D341Med (cell line): ENCODE results near the gene COBL.

Experiments
- DNase-seq: peaks from one replicate; pipeline ENCODE4 v3.0.0; 2012; ENCODE audit warnings: low spot score

COBL gene

DNA sequence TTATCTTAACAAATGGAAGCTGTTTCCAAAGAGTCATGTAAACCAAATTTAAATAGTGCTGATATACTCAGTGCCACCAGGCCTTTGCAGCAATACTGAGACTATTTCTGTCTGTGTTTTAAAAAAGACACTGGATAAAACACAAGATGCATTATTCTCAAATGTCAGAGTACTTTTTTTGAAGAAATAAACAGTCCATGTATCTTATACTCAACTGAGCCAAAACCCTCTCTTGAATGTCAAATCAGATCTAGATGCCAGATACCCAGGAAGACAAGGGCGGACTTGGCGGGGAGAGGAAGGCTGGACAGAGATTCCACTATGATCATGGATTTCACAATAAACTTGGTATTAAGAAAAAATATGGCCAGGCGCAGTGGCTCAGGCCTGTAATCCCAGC lies 127.6 kb downstream of the COBL start:
- no peak for DNase-seq

DNA sequence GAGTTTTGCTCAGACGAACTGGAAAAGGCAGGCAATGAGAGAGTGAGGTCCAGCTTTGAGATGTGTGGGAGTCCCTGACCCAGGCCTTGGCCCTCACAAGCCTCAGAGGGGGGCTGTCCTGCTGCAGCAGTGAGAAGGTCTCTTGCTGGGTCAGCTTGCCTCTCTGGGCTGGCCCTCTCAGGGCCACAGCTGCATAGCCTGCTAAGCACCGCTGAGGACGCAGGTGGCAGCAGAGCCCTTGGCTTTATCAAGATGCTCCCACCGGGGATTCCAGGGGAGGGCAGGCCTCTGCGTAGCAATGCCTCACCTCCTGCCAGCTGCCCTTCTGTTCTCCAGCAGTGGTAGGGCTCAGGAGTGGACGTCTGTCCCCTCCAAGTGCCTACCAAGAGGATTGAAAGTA lies 128.7 kb downstream of the COBL start:
- peak; percentile 69 for DNase-seq

DNA sequence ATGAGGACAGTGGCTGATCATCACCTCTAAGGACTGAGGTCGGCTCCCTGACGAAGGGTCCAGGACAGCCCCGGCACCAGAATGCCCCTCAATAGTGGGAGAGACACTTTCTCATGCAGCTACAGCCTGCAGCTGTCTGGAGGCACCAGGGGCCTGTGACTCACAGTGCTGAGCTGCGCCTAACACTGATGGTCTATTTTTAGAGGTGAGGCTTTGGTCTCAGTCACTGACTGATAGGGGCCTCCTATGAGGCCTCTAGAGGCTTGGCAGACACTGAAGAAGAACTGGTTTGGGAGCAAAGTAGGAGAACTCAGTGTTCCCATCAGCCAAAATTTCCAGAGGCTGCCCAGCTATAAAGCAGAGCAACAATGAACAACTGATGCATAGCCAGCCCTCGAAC lies 130.1 kb downstream of the COBL start:
- no peak for DNase-seq

DNA sequence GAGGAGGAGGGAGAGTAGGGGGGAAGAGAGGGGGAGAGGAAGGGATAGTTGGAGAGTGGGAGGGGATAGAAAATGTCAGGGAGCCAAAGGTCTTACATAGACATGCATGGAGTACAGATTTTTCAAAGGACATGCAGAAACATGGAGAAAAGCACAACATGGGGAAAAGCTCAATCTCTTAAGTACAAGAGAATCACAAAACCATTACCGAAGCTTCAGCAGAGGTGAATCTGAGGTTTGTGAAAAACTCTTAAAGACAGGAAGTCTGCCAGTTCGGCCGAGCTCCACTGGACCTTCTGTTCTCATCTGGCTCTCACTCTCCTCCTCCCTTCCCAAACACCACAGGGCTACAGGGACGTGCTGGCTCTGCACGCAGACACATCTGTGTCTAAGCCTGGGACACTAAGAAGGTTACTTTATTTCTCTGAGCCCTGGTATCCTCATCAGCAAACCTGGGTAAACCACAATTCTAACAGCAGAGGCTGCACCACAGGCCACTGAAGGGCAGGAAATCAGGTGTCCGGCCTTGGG lies 133.9 kb downstream of the COBL start:
- no peak for DNase-seq

DNA sequence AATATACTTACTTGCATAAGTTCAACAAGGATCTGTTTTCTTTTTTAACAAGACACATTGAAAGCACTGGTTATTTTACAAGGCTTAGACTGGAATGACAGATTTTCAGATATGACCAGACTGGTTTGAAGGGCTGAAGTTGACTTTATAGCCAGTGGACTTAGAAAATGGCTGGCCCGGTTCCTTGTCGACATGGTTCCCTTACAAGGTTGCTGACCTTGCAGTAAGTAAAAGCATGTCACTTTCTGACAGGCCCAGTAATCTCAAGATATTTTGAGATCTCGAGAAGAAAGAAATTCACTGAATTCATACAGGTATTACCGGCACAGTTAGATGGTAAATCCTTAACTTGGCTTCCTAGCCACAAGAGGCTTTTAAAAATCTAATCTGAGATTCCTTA lies 136.5 kb downstream of the COBL start:
- DNase-seq: no peak

DNA sequence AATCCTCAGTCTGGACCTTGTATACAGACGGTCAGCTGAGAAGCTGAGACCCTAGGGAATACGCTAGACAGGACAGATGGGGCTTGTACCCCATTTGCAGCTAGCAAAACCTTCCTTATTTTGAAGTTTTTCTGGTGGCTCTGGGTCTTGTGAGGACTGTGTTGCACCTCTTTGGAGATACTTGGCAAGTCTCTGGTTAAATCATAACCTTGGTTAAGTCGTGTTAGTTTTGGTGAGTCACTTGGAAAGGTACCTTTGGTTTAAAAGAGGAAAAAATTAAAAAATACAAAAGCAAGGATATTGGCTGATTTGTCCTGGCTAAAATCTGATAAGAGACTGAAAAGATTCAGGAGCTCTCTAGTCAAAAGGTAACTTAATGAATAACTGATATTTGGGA lies 140.6 kb downstream of the COBL start:
- no peak for DNase-seq

DNA sequence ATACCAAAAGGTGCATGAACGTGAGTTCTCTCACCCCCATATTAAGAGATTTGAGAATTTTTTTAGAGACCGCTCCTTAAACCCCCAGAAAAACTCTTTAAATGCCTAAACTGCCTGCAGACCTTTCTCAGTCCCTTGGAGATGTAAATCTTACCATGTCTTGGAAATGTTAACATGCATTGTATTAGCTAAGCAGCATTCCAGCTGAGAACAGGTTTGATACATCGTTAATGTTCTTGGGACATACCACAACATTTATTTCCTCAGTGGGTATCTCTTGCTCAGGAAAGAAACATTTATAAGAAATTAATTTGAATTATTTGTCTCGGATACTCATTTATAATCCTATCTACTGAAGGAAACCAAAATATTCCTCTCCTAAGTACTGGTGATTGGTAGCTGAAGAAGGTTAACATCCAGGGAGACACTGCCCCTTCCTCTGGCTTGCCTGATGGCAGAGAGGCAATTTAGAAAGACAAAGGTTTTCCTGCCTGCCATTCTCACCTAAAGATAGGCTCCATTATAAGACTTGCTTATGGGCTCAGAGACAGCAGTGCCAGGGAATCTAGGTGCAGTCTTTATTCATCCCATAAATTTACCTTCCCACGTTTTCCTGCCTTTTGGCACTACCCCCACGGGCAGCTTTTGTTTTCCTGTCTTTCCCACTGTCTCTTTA lies 141.2 kb downstream of the COBL start:
- no peak for DNase-seq

DNA sequence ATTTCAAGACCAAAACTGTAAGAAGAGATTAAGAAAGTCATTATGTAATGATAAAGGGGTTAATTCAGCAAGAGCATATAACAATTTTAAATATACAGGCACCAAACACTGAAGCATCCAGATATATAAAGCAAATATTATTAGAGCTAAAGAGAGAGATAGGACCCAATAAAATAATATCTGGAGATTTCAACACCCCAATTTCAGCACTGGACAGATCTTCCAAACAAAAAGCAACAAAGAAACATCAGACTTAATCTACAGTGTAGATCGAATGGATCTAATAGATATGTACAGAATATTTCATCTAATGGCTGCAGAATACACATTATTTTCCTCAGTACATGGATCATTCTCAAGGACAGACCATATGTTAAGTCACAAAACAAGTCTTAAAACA lies 151.3 kb downstream of the COBL start:
- no peak for DNase-seq

DNA sequence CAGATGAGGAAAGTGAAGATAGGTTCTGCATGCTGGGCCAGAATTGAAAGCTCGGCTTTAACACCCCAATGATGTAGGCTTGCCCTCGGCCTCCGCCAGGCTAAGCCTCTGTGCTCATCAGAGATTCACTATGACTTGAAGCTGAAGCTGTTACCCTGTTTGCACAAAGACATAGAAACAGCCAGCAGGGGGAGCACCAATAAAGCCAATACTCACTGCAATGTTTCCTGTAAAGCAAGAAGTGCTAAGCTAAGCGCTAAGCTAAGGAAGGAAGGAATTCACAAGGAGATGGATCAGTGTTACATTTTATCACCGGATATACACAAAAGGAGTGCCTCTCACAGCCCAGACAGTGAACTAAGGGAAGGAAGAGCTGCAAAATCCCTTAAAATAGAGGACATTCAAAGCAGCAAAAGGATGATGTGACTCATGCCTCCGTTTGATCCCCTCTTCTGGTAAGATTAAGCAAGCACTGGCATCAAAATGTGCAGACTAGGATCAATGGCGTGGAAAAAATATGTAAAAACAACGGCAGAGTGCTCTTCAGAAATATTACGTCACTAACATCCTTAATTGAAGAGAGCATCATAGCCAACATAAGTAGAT lies 153.8 kb downstream of the COBL start:
- DNase-seq: peak; percentile 62

DNA sequence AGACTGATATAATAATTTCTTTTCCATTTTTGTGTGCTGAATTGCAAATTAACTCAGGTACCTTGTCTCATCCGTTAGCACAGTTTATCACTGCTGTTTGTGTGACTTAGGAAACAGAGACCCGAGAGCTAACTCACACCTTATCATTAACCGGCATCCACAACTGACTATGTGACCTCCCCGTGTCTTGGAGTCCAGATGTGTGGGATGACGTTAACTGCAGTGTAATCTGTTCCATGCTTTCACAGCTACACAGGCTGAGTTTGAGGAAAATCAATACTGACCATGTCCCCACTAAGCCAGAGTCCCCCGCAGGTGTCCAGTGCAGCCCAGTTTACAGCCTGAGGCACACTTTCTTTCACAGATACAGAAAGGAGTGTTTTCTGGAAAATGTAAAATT lies 154.7 kb downstream of the COBL start:
- DNase-seq: no peak

DNA sequence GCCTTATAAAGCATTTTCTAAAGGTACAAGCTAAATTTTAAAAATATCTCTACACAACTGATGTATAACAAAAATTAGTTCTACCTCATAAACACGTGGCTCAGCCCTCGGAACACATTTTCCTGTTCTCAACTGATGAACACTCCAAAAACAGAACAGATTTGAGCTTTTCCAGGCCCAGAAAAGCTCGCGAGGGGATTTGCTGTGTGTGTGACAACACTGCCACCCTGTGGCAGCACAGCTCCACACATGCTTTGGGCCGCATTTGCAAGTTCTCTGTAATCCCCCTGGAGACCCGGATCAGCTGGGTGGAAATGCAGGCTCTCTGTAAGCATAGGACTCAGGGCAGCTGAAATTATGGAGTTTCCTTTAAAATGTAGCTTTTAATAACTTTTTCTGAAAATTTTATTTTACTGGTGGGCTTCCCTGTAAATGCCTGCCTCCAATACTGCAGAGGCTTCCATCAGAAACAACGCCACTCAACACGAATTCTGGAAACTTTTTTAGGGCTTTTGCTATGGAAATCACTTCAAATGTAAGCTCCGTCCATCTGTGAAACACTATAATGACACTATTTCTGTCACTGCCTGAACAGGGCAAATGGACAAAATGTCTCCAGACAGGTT lies 155.5 kb downstream of the COBL start:
- peak; percentile 86 for DNase-seq

DNA sequence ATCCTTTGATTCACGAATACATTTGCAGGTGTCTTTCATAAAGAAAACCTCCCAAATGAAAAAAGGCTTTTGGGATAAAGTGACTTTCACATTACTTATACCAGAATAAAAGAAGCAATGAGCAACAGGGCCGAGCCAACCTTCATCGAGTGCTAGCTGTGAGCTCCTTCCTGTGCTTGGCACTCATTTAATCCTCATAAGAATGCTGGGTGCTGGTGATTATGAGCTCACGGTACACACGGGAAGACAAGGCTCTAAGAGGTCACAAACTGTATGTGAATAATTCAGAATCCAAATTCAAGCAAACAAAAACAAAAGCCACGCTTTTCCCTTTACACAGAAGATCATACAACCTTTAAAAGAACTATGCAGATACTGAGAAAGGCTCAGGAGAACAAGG lies 156.2 kb downstream of the COBL start:
- DNase-seq: no peak

DNA sequence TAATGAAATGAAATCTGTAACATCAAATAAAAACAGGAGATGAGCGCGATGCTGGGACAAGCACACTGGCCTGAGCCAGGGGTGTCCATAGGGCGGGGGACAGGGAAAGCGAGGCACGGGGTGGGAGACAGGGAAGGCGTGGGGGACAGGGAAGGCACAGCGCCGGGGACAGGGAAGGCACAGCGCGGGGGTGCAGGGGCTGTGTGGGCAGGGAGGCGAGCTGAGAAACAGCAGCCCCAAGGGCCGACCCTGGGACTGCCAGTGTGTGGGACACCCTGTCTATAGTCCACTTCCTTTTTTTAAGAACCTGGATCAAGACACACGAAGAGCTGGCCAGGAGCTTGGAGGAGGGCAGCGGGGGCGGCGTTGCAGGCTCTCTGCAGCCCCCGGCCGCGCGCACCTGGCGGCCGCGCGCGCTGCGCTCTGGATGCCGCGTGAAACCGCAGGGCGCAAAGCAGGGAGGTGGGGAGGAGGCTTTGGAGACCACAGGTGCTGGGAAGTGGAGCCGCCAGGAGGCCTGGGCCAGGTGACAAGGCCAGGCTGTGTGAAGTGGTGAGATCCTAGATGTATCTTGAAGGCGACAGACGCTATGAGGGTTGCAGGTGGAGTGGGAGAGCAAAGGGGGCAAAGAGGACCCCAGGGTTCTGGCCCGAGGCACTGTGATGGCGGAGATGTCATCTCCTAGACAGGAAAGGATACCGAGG lies 157.7 kb downstream of the COBL start:
- DNase-seq: no peak

DNA sequence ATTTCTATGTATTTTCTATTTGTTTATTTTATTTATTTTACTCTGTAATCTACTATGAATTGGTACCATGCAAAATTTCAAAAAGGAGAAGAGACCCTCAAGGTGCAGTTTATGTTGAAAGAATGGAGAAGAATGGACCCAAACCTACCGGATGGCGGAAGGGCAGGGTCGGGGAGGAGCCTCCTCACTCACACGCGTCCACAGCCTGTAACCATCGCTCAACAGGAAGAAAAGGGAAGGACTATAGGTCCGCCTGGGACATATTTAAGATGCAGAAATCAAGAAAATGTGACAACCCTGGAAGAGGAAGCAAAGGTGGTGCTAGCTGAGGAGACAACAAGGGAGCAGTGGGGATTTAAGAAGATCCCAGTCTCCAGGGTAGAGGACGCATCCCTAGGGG lies 158.4 kb downstream of the COBL start:
- DNase-seq: no peak

DNA sequence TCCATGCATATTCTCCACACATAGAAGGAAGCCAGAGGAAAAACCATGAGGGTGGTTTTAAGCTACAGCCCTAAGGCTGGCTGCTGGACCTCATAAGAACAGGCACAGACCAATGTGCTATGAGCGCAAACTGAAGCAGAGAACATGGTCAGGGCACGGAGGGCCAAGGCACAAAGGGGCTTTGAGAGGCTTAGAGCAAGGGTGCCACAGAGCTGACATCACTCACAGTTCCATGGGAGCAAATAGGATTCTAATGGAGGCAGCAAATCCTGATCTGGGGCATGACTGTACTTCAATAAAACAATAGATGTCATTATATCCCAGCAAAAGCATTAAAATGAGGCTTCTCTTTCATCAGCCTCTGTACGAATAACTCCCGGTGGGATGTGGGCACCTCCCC lies 162.4 kb downstream of the COBL start:
- no peak for DNase-seq

DNA sequence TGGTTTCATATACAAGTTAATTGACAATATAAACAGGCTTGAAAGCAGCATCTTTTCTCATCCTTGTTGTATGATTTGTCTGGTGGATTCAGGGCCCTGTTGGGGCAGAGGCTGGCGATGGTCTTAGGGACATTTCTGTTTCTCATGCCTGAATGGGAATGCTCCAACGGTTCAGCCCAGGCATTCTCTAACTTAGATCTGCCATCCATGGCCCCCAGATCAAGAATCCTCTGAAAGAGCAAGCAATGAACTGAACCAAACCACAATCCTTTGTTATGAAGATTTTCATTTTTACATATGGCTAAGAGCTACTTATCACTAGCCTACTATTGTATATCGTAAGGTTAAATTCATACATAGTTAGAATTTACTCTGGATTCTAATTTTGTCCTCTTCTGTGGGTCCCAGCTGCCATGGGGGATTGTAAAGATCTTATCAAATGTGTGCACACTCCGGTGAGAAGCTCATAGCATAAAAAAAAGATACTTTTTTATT lies 163.9 kb downstream of the COBL start:
- DNase-seq: no peak

DNA sequence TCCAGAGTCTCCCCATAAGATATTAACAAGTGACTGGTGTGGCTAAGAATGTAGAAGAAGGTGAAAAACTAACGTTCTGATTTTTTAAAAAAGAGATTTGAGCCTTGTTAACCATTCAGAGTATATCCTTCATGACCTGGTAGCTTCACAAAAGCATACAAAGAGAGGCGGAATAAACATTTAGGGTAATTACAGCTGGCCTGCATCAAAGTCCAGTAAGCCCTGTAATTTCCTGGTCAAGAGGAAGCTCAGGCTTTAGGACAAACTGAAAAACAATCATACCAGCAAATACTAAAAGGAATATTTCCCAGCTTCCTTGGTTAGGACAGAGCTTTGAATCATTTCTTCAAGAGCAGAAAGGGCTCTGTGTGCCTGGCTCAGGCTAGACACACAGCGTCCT lies 165.2 kb downstream of the COBL start:
- DNase-seq: no peak

DNA sequence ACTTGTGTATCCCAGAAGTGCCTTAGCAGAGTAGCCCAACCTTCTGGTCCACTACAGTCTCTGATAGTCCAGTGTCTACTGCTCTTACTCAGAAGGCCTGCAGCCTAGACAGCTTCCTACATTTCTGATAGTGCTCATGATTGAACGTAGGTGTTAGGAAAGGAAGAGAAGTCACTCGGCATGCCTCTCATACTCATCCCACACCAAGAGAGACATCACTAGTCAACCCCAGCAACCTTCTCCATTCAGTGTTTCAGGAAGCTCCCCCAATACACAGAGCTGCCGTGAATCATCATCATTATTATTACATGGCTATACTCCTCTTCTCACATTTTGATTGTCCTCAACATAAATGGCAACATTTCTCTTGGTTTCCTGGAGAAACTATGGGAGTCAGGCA lies 166.4 kb downstream of the COBL start:
- DNase-seq: no peak

DNA sequence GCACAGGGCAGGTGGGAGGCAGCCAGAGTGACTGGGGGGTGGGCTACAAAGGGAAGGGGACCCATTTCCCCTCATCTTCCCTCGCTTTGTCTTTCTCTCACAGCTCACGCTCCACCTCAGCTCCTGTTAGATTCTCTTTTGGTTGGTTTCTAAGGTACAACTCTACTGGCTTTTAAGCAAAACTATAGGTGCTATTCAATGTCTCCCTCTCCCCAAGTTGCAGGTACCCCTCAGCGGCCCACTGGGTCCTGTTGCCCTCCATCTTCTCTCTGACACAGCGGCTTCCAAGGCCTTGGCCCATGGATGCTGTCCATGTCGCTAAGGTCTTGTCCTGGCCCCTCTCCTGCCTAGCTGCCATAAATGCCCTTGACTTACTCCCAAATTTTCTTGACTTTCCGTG lies 168.4 kb downstream of the COBL start:
- no peak for DNase-seq

DNA sequence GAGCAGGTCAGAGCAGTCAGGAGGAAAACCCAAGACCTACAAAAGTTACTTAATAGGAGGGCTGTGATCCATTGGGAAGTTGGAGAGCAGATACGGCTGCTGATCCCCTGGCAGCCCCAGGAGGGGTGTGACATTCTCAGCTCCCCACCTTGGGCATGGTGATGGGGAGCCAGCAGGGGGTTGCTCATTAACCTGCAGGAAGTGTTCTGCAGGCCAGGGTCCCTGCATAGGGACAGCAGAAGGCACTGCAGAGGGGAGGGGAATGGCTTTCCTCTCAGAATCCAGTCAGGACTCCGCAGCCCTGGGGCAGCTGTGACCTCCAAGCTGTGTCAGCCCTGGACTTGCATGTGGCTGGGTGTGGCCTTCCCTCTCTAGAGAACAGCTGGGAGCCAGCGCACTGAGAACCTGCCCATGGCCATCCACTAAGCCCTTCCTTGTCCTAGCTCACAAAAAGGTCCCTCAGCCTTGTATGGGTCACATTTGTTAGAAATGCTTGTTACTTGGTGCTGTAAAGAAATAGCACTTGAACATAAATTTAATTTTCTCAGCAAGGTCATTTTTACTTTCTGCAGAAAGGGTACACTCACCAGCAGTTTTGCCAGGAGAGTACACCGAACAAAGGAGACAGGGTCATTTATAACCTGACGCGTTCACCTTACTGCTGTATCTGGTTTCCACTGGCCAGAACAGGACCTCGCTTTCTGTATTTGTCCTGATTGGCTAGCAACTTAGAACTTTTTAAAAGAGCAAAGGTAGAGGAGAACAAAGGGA lies 169.6 kb downstream of the COBL start:
- no peak for DNase-seq

DNA sequence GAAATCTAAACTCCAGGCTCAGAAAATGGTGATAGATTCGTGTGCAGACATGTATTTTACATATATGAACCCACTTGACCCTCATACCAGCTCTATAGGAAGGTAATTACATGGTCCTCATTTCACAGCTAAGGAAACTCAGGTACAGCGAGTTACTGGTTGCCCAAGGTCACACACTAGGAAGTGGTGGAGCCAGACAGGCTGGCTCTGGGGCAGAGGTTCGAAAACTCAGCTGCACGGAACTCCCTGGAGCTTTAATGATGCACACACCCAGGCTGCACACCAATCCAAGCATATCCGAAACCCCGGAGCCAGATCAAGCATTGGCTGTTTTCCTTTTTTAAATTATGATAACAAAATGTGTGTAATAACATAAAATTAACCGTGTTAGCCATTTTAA lies 172.4 kb downstream of the COBL start:
- DNase-seq: no peak
